Endothelial cell of umbilical vein (primary cell): Measurements from ENCODE around the gene PRSS3. TPM values are rescaled to one million over a fixed set of nuclear protein-coding genes. Genes with fewer than 3 reads are reported as not detected.

ENCODE experiments used
- BruUV-seq: library from RNA; stranded (reverse); fragments of 400-500 nt; replicated peaks from 2 replicates; lab custom pipeline; 2021; lab: Mats Ljungman, UMichigan
- CTCF ChIA-PET: fragments of 300-600, 350-600 bp; sonication (Branson Sonifier 250); formaldehyde crosslinking; loops from one replicate; lab custom pipeline; 2021; ENCODE audit warnings: antibody characterized with exemption, inconsistent platforms; lab: Charles Lee
- POLR2A ChIA-PET: fragments of 300-600, 350-600 bp; sonication (Branson Sonifier 250); formaldehyde crosslinking; loops from one replicate; lab custom pipeline; 2021; ENCODE audit warnings: antibody characterized with exemption, inconsistent platforms; lab: Charles Lee
- DNase-seq: peaks from one replicate; pipeline ENCODE4 v3.0.0-alpha.2; 2011; ENCODE audit warnings: low read depth, low spot score
- FAIRE-seq: peaks from 2 replicates; lab custom pipeline; 2011; peaks lifted over from hg19 to GRCh38; lab: Jason Lieb, UNC
- H2AFZ ChIP-seq: 2 replicates; pipeline ENCODE4 v1.6.0; 2012; ENCODE audit warnings: low read depth, low read length, control low read depth, inconsistent platforms
- H3K27ac ChIP-seq: 2 replicates; pipeline ENCODE4 v1.5.1; 2011; ENCODE audit warnings: low read depth, mild to moderate bottlenecking, control low read depth, low read length, moderate library complexity; ENCODE audit not compliant: insufficient read depth
- H3K27me3 ChIP-seq, 2 experiments: 2 replicates each; pipeline versions ENCODE4 v1.6.0 to v1.6.1; 2011; ENCODE audit warnings: low read length in 2 of 2, mixed read lengths in 1 of 2; ENCODE audit not compliant: control insufficient read depth in 2 of 2, insufficient read depth in 2 of 2
- H3K36me3 ChIP-seq, 2 experiments: 2 replicates in 1 of 2; 3 replicates in 1 of 2; pipeline ENCODE4 v1.5.1; 2011; ENCODE audit warnings: low read length in 2 of 2, mild to moderate bottlenecking in 1 of 2, moderate library complexity in 1 of 2; ENCODE audit not compliant: control insufficient read depth in 2 of 2, insufficient read depth in 2 of 2; ENCODE audit errors: extremely low read depth in 1 of 2
- H3K4me1 ChIP-seq: 3 replicates; pipeline ENCODE4 v1.5.1; 2011; ENCODE audit warnings: mild to moderate bottlenecking, low read length; ENCODE audit not compliant: control insufficient read depth, insufficient read depth; ENCODE audit errors: extremely low read depth
- H3K4me2 ChIP-seq: 2 replicates; pipeline ENCODE4 v1.6.1; 2011; ENCODE audit warnings: low read length, control low read depth, mixed read lengths; ENCODE audit not compliant: insufficient read depth
- H3K4me3 ChIP-seq, 3 experiments: fragments of 200-600 bp in 1 of 3; sonication (generic), shearing (Covaris generic) in 1 of 3; replicated peaks in 1 of 3; 2 replicates each; pipeline ENCODE4 v1.5.1; 2011 to 2016; ENCODE audit warnings: control low read depth in 3 of 3, low read length in 3 of 3, mild to moderate bottlenecking in 2 of 3, inconsistent platforms in 1 of 3, low read depth in 1 of 3, moderate library complexity in 1 of 3; ENCODE audit not compliant: insufficient read depth in 1 of 3
- H3K79me2 ChIP-seq: 2 replicates; pipeline ENCODE4 v1.6.0; 2012; ENCODE audit warnings: low read length, inconsistent platforms; ENCODE audit not compliant: control insufficient read depth, insufficient read depth
- H3K9ac ChIP-seq: replicated peaks from 2 replicates; pipeline ENCODE3; 2011; ENCODE audit warnings: low read length, control low read depth; ENCODE audit not compliant: insufficient read depth; ENCODE audit errors: extremely low read depth
- H3K9me1 ChIP-seq: replicated peaks from 3 replicates; pipeline ENCODE4 v1.6.0; 2011; ENCODE audit warnings: mild to moderate bottlenecking, low read length; ENCODE audit not compliant: control insufficient read depth, insufficient read depth; ENCODE audit errors: extremely low read depth
- H3K9me3 ChIP-seq: replicated peaks from 2 replicates; pipeline ENCODE4 v1.5.1; 2012; ENCODE audit warnings: low read length, inconsistent platforms; ENCODE audit not compliant: control insufficient read depth, insufficient read depth
- H4K20me1 ChIP-seq: replicated peaks from 2 replicates; pipeline ENCODE3; 2011; ENCODE audit warnings: mild to moderate bottlenecking, low read length; ENCODE audit not compliant: control insufficient read depth, insufficient read depth; ENCODE audit errors: extremely low read depth
- CTCF ChIP-seq, 2 donors: IDR thresholded peaks; 1 replicate in 1 of 2; 2 replicates in 1 of 2; pipeline ENCODE4 v1.5.1; 2011; ENCODE audit warnings: low read length in 2 of 2, mild to moderate bottlenecking in 2 of 2, moderate library complexity in 2 of 2, control low read depth in 1 of 2, inconsistent platforms in 1 of 2, low read depth in 1 of 2; ENCODE audit not compliant: insufficient read depth in 1 of 2; ENCODE audit errors: extremely low read depth in 1 of 2
- EZH2 ChIP-seq: IDR thresholded peaks from 2 replicates; pipeline ENCODE4 v1.6.1; 2012; ENCODE audit warnings: borderline replicate concordance, low read depth, mild to moderate bottlenecking, moderate library complexity, low read length, inconsistent platforms; ENCODE audit not compliant: severe bottlenecking
- FOS ChIP-seq: IDR thresholded peaks from 2 replicates; pipeline ENCODE4 v1.6.1; 2011; ENCODE audit warnings: mild to moderate bottlenecking, low read length, moderate library complexity, borderline replicate concordance; ENCODE audit not compliant: insufficient read depth
- GATA2 ChIP-seq: IDR thresholded peaks from 2 replicates; pipeline ENCODE4 v1.7.0; 2011; ENCODE audit warnings: low read depth, mild to moderate bottlenecking, moderate library complexity, mixed read lengths, low read length; ENCODE audit not compliant: insufficient read length, insufficient read depth
- JUN ChIP-seq: IDR thresholded peaks from 2 replicates; pipeline ENCODE4 v1.6.1; 2011; ENCODE audit warnings: borderline replicate concordance, low read depth; ENCODE audit not compliant: insufficient read length, insufficient read depth
- MYC ChIP-seq: IDR thresholded peaks from one replicate; pipeline ENCODE4 v1.6.1; 2011; ENCODE audit warnings: mild to moderate bottlenecking, low read depth, low read length
- POLR2A ChIP-seq: IDR thresholded peaks from 2 replicates; pipeline ENCODE4 v1.6.1; 2012; ENCODE audit warnings: low read depth, mild to moderate bottlenecking, control low read depth, low read length
- POLR2AphosphoS5 ChIP-seq: IDR thresholded peaks from 2 replicates; pipeline ENCODE4 v1.6.1; 2012; ENCODE audit warnings: low read depth, mild to moderate bottlenecking, control low read depth, low read length, moderate library complexity; ENCODE audit not compliant: insufficient read depth
- dilution Hi-C: fragments of 300-500 bp; cut with MboI; formaldehyde crosslinking; loops from one replicate; pipeline ENCODE4 v1.15.0; 2019; ENCODE audit warnings: low sequenced_read_pairs; ENCODE audit not compliant: extremely low pct_ligation_motif_present
- intact Hi-C: fragments of 100-400 bp; cut with micrococcal nuclease; formaldehyde crosslinking; loops from one replicate; pipeline ENCODE4 v1.10.0; 2022
- polyA plus RNA-seq, 4 experiments: library from polyadenylated mRNA; depleted of rRNA in 3 of 4; stranded (reverse) in 3 of 4; unstranded in 1 of 4; fragments of >200 nt; gene quantifications; 2 replicates each; pipeline versions ENCODE4 v1.2.1 to v1.2.3, GENCODE V29; 2011 to 2012; ENCODE audit warnings: missing spikeins in 1 of 4
- total RNA-seq: library from RNA; stranded (reverse); gene quantifications from 2 replicates; pipeline ENCODE4 v1.2.3, GENCODE V29; 2021

Gene PRSS3
- total and polyA plus RNA-seq, 2 donors (not counting 3 experiments of a cell fraction or from before 2014, with no cell fraction given), result 3.7 to 4.4 TPM

GRCh38 chr9:33818167-33818846 lies 22.9 kb downstream of the PRSS3 start:
- H2AFZ ChIP-seq, result no peak overlapping the region
- peaks cover 61% of the 10 kb centered on the region for H3K79me2 ChIP-seq
- dilution Hi-C loops (no loop called here), intact Hi-C loops (loop anchor here (10.0 kb wide), 1 partner anchor 226 kb away; the partner anchor contains the start of gene UBAP2)
- H3K27me3 ChIP-seq, result no peaks in the 10 kb centered on the region
- FAIRE-seq (no peak), DNase-seq (no peak)
- H3K9me3 ChIP-seq, result no peaks in the 10 kb centered on the region
- no peaks in the 10 kb centered on the region for H3K36me3 ChIP-seq
- peak overlapping the region; percentile 80 for H3K9ac ChIP-seq
- CTCF ChIA-PET, result interaction anchor here (1.0 to 1.6 kb wide), 5 partner anchors 10 to 40 kb away, joined by 3 to 4 read pairs (median 4); no protein-coding TSS in a partner anchor
- H3K27ac ChIP-seq, result peak overlapping the region; percentile 95
- peak overlapping the region; percentile 97 for H3K4me2 ChIP-seq
- H3K9me1 ChIP-seq, result no peaks in the 10 kb centered on the region
- peak overlapping the region; percentile 67 to 97 (median 83) for H3K4me3 ChIP-seq
- BruUV-seq, result TSS peak; percentile 15
- H3K4me1 ChIP-seq, result peaks cover 42% of the 10 kb centered on the region
- POLR2A ChIA-PET, result interaction anchor here (0.7 kb wide), 1 partner anchor 204 kb away, joined by 5 read pairs; no protein-coding TSS in a partner anchor
- no peak for TF ChIP-seq EZH2
- peak; percentile 19 for TF ChIP-seq POLR2A
- H4K20me1 ChIP-seq, result no peaks in the 10 kb centered on the region

- Histone ChIP-seq H3K9ac (peak overlapping the region; percentile 80), H3K4me2 (peak overlapping the region; percentile 97), H2AFZ (no peak overlapping the region), H3K9me1 (no peaks in the 10 kb centered on the region), H3K79me2 (peaks cover 68% of the 10 kb centered on the region), H3K36me3 (no peaks in the 10 kb centered on the region), H3K4me1 (peaks cover 40% of the 10 kb centered on the region), H4K20me1 (peaks cover under 1% of the 10 kb centered on the region), H3K4me3 (peak overlapping the region; percentile 59 to 97 (median 83)), H3K27me3 (no peaks in the 10 kb centered on the region), H3K27ac (peak overlapping the region; percentile 95), H3K9me3 (no peaks in the 10 kb centered on the region)
- TF ChIP-seq GATA2 (peak; percentile 8), FOS (no peak), MYC (no peak), POLR2A (no peak), POLR2AphosphoS5 (no peak), JUN (no peak), CTCF (IDR thresholded peaks at IDR 0.05; ENCODE audit: extremely low read depth in 1 of 2, insufficient read depth in 1 of 2, low read depth in 1 of 2, low read length in 2 of 2) (no peak)
- intact Hi-C loops, result loop anchor here (10.0 kb wide), 1 partner anchor 226 kb away; the partner anchor contains the start of gene UBAP2
- dilution Hi-C loops, result no loop called here
- DNase-seq (peak; percentile 40), FAIRE-seq (no peak)
- POLR2A ChIA-PET, result no interaction called here
- CTCF ChIA-PET, result interaction anchor here (1.6 to 2.2 kb wide), 3 partner anchors 31 to 106 kb away, joined by 3 to 5 read pairs (median 4); no protein-coding TSS in a partner anchor
- BruUV-seq, result no TSS peak
Observed at GRCh38 chr9:33818847-33819500, 23.6 kb downstream of the PRSS3 start.
